ENCODE measurements around the gene HOXA4.

DNA sequence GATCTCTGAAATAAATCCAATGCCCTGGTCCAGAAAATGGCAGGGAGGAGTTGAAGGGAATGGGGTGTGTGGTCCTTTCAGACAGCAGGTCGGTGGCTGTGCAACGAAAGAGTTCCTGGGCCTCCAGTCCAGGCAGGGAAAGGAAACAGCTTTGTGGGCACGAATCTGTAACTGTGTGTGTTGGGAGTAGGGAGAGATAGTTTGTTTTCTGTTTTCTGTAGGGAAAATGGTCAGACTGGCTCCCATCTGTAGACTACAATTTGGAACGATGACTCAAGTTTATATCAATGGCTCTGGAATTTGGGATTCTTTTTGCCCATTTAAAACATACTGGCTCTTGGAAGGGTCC is 37.3 kb upstream of the HOXA4 start:
- TF ChIP-seq EZH2 (optimal IDR thresholded peaks at IDR 0.05; ENCODE audit: low read depth, low read length): no peak
- TF ChIP-seq, protein P1, sequence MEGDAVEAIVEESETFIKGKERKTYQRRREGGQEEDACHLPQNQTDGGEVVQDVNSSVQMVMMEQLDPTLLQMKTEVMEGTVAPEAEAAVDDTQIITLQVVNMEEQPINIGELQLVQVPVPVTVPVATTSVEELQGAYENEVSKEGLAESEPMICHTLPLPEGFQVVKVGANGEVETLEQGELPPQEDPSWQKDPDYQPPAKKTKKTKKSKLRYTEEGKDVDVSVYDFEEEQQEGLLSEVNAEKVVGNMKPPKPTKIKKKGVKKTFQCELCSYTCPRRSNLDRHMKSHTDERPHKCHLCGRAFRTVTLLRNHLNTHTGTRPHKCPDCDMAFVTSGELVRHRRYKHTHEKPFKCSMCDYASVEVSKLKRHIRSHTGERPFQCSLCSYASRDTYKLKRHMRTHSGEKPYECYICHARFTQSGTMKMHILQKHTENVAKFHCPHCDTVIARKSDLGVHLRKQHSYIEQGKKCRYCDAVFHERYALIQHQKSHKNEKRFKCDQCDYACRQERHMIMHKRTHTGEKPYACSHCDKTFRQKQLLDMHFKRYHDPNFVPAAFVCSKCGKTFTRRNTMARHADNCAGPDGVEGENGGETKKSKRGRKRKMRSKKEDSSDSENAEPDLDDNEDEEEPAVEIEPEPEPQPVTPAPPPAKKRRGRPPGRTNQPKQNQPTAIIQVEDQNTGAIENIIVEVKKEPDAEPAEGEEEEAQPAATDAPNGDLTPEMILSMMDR (IDR thresholded peaks at IDR 0.05; ENCODE audit: low read length): no peak
